ENCODE data around the gene MROH8. TPM values are rescaled to one million over a fixed set of nuclear protein-coding genes. Genes with fewer than 3 reads are reported as not detected.

The MROH8 gene
- total and polyA plus RNA-seq, 2 experiments from 2014 or later, result 5.8 to 12.1 TPM

DNA sequence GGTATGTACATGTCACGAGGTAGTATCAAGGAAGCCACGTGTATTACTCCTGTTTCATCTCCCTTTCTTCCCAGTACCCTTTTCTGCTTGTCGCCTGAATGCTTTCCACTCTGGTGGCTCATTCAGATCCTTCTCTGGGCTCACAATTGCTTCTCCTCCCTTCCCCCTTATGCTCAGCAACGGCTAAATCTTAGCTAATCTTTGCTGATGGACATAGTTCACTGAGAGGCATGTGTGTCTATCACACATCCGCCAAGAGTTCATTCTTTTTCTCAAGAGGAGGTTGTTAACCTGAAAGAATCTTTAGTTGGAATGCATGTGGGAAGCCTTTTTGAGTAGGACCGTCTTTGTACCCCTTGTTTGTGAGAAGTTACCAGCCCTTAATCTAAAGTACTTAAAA is 25.8 kb upstream of the MROH8 start:
- Histone ChIP-seq H3K36me3 (peaks cover 54% of the 10 kb centered on the region), H3K27ac (peak overlapping the region; percentile 7)

GRCh38 chr20:37204056-37204455 is 24.7 kb upstream of the MROH8 start:
- Histone ChIP-seq H3K27ac (no peak overlapping the region), H3K27me3 (no peaks in the 10 kb centered on the region), H3K36me3 (peaks cover 48% of the 10 kb centered on the region), H3K4me3 (no peak overlapping the region), H3K9me3 (ENCODE audit: low read depth) (no peaks in the 10 kb centered on the region), H3K4me1 (ENCODE audit: low read depth) (peaks cover 15% of the 10 kb centered on the region)
- no peak for TF ChIP-seq CTCF (IDR thresholded peaks at IDR 0.05; ENCODE audit: low read depth, low read length)
- DNase-seq (ENCODE audit: low read depth in 1 of 2, low spot score in 1 of 2), result no peak

More for the DNA sequence above, 25.8 kb upstream of the MROH8 start:
- no peaks in the 10 kb centered on the region for H3K27me3 ChIP-seq
- peaks cover 15% of the 10 kb centered on the region for H3K4me1 ChIP-seq (ENCODE audit: low read depth)
- no peaks in the 10 kb centered on the region for H3K9me3 ChIP-seq (ENCODE audit: low read depth)
- peak in 1 of 2 donors; percentile 14 for DNase-seq (ENCODE audit: low read depth in 1 of 2, low spot score in 1 of 2)
- no peak for TF ChIP-seq CTCF (IDR thresholded peaks at IDR 0.05; ENCODE audit: low read depth, low read length)
- no peak overlapping the region for H3K4me3 ChIP-seq

DNA sequence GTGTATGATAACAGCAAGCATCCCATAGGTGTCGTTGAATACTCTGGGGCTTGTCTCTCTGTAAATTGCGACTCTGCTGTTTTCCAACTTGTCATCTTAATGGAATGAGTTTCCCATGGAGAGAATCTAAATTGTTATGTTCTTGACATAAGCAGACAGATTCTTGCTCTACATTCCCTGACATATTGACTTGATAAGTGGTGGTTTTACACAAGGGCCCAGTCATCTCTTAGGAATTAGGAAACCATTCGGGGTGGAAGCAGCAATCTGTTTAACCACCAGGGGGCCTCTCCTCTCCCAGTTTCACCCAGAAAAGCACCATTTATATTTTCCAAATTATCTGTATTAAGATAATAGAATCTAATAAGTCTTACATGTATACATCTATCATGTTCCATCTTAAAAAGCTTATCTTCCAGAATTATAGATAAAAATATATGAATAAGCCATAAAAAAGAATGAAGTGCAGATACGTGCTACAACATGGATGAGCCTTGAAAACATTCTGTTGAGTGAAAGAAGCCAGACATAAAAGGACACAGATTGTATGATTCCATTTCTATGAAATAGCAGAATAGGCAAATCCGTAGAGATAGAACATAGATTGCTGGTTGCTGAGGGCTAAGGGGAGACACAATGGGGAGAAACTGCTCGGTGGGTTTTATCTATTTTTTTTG is 23.1 kb upstream of the MROH8 start:
- peaks cover 15% of the 10 kb centered on the region for H3K4me1 ChIP-seq (ENCODE audit: low read depth)
- peak; percentile 92 for TF ChIP-seq CTCF (IDR thresholded peaks at IDR 0.05; ENCODE audit: low read depth, low read length)
- peaks cover 44% of the 10 kb centered on the region for H3K36me3 ChIP-seq
- H3K9me3 ChIP-seq (ENCODE audit: low read depth), result no peaks in the 10 kb centered on the region
- H3K4me3 ChIP-seq, result no peak overlapping the region
- peak overlapping the region; percentile 33 for H3K27ac ChIP-seq
- no peaks in the 10 kb centered on the region for H3K27me3 ChIP-seq
- peak; percentile 65 to 95 for DNase-seq (ENCODE audit: low read depth in 1 of 2, low spot score in 1 of 2)

GRCh38 chr20:37201827-37202162 is 22.4 kb upstream of the MROH8 start:
- Histone ChIP-seq H3K27me3 (no peaks in the 10 kb centered on the region), H3K27ac (peak overlapping the region; percentile 33), H3K36me3 (peaks cover 39% of the 10 kb centered on the region), H3K9me3 (ENCODE audit: low read depth) (no peaks in the 10 kb centered on the region), H3K4me3 (no peak overlapping the region), H3K4me1 (ENCODE audit: low read depth) (peaks cover 15% of the 10 kb centered on the region)
- no peak for DNase-seq (ENCODE audit: low read depth in 1 of 2, low spot score in 1 of 2)
- TF ChIP-seq CTCF (IDR thresholded peaks at IDR 0.05; ENCODE audit: low read depth, low read length), result no peak

DNA sequence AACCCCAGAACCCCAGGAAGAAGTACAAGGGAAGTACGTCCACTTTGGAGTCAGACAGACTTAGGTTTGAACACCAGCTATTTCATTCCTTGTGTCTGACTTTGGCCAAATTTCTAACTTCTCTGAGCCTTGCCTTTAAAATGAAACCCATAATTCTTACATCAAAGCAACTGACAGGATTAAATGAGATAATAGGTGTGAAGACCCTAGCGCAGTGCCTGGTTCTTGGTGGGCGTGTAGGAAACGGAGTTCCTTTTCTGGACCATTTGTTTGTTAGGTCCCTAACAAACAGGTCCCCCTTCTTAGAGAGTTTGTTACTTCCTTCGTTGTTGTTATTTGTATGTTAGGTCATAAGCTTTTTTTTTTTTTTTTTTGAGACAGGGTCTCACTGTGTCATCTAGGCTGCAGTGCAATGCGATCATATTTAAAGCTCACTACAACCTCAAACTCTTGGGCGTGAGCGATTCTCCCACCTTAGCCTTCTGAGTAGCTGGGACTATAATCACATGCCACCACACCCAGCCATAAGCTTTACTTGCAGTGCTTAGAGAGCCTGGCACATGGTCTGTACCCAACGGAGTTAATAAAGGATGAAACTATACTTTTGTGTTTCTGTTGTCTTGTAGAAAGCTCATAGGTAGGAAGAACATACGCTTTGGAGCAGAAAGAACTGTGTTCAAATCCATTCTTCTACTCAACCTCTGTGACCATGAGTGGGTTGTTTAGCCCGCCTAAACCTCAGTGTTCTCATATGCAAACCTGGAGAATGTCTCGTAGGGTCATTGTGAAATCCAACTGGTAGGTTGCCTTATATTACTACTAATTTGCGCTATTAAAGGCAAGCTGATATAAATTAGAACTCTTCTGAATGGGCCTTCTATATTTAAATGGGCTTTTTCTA is 21.8 kb upstream of the MROH8 start:
- H3K36me3 ChIP-seq, result peaks cover 35% of the 10 kb centered on the region
- DNase-seq (ENCODE audit: low read depth in 1 of 2, low spot score in 1 of 2), result no peak

More for the DNA sequence above, 21.8 kb upstream of the MROH8 start:
- no peaks in the 10 kb centered on the region for H3K9me3 ChIP-seq (ENCODE audit: low read depth)
- H3K4me3 ChIP-seq, result no peak overlapping the region
- peaks cover 15% of the 10 kb centered on the region for H3K4me1 ChIP-seq (ENCODE audit: low read depth)
- no peak for TF ChIP-seq CTCF (IDR thresholded peaks at IDR 0.05; ENCODE audit: low read depth, low read length)
- peak overlapping the region; percentile 33 for H3K27ac ChIP-seq
- no peaks in the 10 kb centered on the region for H3K27me3 ChIP-seq

Data from cardiac muscle cell (in vitro differentiated cells and primary cell).